Inflammatory macrophage treated with lipopolysaccharide for 1 hour (primary cell): ENCODE results near the gene FAM117A.
A peak's percentile ranks its signal among the peaks of the same experiment; 100 is the strongest.

Experiments used
- DNase-seq, 2 donors: peaks; one replicate each; pipeline ENCODE4 v3.0.0-alpha.2; 2020 to 2022

Gene FAM117A

GRCh38 chr17:49763735-49764558, at the start of gene FAM117A:
Gene FAM117A (minus strand): TSS chr17:49764131. CDS start chr17:49764087, 44 bp downstream.
- DNase-seq: peak; percentile 97 to 98

GRCh38 chr17:49809056-49809455, 45.1 kb upstream of the FAM117A start:
- DNase-seq: no peak

GRCh38 chr17:49798738-49799137, 34.8 kb upstream of the FAM117A start:
- no peak for DNase-seq

GRCh38 chr17:49798182-49798581, 34.3 kb upstream of the FAM117A start:
- no peak for DNase-seq

GRCh38 chr17:49795372-49795771, 31.4 kb upstream of the FAM117A start:
- no peak for DNase-seq

GRCh38 chr17:49793309-49793708, 29.4 kb upstream of the FAM117A start:
- no peak for DNase-seq

GRCh38 chr17:49789243-49789578, 25.3 kb upstream of the FAM117A start:
- no peak for DNase-seq

- DNase-seq: peak; percentile 99 to 100
Measured at GRCh38 chr17:49788478-49789242, 24.7 kb upstream of the FAM117A start, which contains the start of gene KAT7. Gene KAT7 (plus strand): TSS chr17:49788681. CDS start chr17:49788835, 154 bp downstream.

GRCh38 chr17:49787884-49788477, 24.1 kb upstream of the FAM117A start:
- no peak for DNase-seq

- DNase-seq: no peak
Measured at GRCh38 chr17:49784636-49785035, 20.7 kb upstream of the FAM117A start.

GRCh38 chr17:49783791-49784190, 19.9 kb upstream of the FAM117A start:
- DNase-seq: no peak

GRCh38 chr17:49783071-49783715, 19.3 kb upstream of the FAM117A start:
- DNase-seq: no peak

- DNase-seq: peak; percentile 72 to 78
Measured at GRCh38 chr17:49779739-49780231, 15.9 kb upstream of the FAM117A start.

GRCh38 chr17:49779156-49779738, 15.3 kb upstream of the FAM117A start:
- DNase-seq: peak in 1 of 2 donors; percentile 29

- no peak for DNase-seq
Measured at GRCh38 chr17:49777563-49777962, 13.6 kb upstream of the FAM117A start.

- peak; percentile 25 to 46 for DNase-seq
Measured at GRCh38 chr17:49776551-49777300, 12.8 kb upstream of the FAM117A start.

GRCh38 chr17:49775546-49776260, 11.8 kb upstream of the FAM117A start:
- no peak for DNase-seq

GRCh38 chr17:49766918-49767530, 3.1 kb upstream of the FAM117A start:
- DNase-seq: no peak

GRCh38 chr17:49764559-49765180, 739 bp upstream of the FAM117A start:
- no peak for DNase-seq
